ENCODE results near the gene C14orf180. TPM values are rescaled to one million over a fixed set of nuclear protein-coding genes. Genes with fewer than 3 reads are reported as not detected.

Gene C14orf180
- total and polyA plus RNA-seq, 12 donors = 0.26 to 17.8 (median 5.6) TPM

GRCh38 chr14:104581521-104581920 is 2.0 kb downstream of the C14orf180 start:
- Histone ChIP-seq H3K4me3 (no peak overlapping the region), H3K36me3 (replicated peaks in 1 of 2) (no peaks in the 10 kb centered on the region), H3K27ac (peak overlapping the region in 2 of 5 donors; percentile 41 to 84), H3K9me3 (replicated peaks in 1 of 3) (no peaks in the 10 kb centered on the region), H3K27me3 (no peaks in the 10 kb centered on the region), H3K4me1 (replicated peaks in 1 of 2) (peaks cover 0 to 14% of the 10 kb centered on the region in 2 donors)
- DNase-seq = no peak
- intact Hi-C loops (cut with DNase I) = no loop called here
- TF ChIP-seq POLR2A (IDR thresholded peaks at IDR 0.05) (no peak), CTCF (IDR thresholded peaks at IDR 0.05) (no peak)
- WGBS, 4 donors = 80 to 86% (median 80%) methylated on average over 1 to 9 of the region's 9 CpGs; no CpG with 5 or more reads in 1 of the 4 donors

GRCh38 chr14:104582005-104582404 is 2.4 kb downstream of the C14orf180 start:
- H3K4me1 ChIP-seq (replicated peaks in 1 of 2) = peaks cover 0 to 14% of the 10 kb centered on the region in 2 donors
- no peaks in the 10 kb centered on the region for H3K27me3 ChIP-seq
- DNase-seq = no peak
- no peak overlapping the region for H3K4me3 ChIP-seq
- TF ChIP-seq CTCF (IDR thresholded peaks at IDR 0.05) (no peak), POLR2A (IDR thresholded peaks at IDR 0.05) (no peak)
- intact Hi-C loops (cut with DNase I) = no loop called here
- H3K9me3 ChIP-seq (replicated peaks in 1 of 3) = no peaks in the 10 kb centered on the region
- WGBS, 4 donors = 63 to 84% (median 75%) methylated on average over 12 to 20 of the region's 20 CpGs
- H3K36me3 ChIP-seq (replicated peaks in 1 of 2) = no peaks in the 10 kb centered on the region
- H3K27ac ChIP-seq = peak overlapping the region in 3 of 5 donors; percentile 13 to 84 (median 41)

GRCh38 chr14:104582662-104583061 is 3.1 kb downstream of the C14orf180 start:
- Histone ChIP-seq H3K27ac (peak overlapping the region in 3 of 5 donors; percentile 13 to 84 (median 41)), H3K4me1 (replicated peaks in 1 of 2) (peaks cover 0 to 14% of the 10 kb centered on the region in 2 donors), H3K4me3 (no peak overlapping the region), H3K9me3 (replicated peaks in 1 of 3) (no peaks in the 10 kb centered on the region), H3K36me3 (replicated peaks in 1 of 2) (no peaks in the 10 kb centered on the region), H3K27me3 (no peaks in the 10 kb centered on the region)
- DNase-seq = peak in 6 of 7 donors; percentile 25 to 78 (median 52)
- TF ChIP-seq POLR2A (IDR thresholded peaks at IDR 0.05) (no peak), CTCF (IDR thresholded peaks at IDR 0.05) (no peak)
- 30 to 61% (median 57%) methylated on average over 4 to 12 of the region's 12 CpGs for WGBS, 4 donors
- intact Hi-C loops (cut with DNase I) = no loop called here

DNA sequence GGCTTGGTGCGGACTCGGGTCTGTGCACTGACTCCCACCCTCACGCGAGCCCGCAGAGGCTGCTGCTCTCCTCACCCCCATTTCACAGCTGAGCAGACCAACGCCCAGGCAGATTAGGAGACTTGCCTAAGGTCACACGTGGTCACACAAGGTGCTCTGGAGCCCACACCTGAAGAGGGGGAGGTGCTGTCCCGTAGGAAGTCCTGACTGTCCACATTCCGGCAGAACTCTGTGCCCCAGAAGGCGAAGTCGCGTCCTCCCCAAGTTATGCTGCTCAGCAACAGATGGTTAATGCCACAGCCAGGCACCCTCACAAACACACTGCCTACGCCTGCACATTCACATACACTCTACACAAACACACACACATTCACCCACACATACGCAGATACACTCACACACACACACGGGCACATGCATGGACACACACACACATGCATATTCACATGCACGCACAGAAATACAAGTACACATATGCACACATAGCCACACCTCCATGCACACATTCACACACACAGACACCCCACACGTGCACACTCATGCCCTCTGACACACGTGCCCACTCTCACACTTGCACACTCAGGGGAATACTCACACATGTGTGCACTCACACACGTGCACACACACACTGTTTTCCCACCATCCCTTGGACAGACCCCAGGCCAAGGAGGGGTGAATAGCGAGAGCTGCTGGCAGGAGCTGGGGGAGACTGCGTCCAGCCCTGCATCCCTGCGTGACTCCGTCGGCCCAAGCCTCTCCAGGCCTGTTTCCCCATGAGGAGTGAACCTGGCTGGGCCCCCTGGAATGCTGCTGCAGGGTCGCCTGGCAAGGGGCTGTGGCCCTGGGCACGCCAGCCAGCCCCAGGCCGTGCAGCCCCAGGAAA is 4.1 kb downstream of the C14orf180 start:
- Histone ChIP-seq H3K36me3 (replicated peaks in 1 of 2) (no peaks in the 10 kb centered on the region), H3K27ac (peak overlapping the region in 2 of 5 donors; percentile 68 to 84), H3K27me3 (no peaks in the 10 kb centered on the region), H3K4me3 (no peak overlapping the region), H3K4me1 (replicated peaks in 1 of 2) (peaks cover 0 to 14% of the 10 kb centered on the region in 2 donors), H3K9me3 (replicated peaks in 1 of 3) (no peaks in the 10 kb centered on the region)
- intact Hi-C loops (cut with DNase I) = no loop called here
- DNase-seq = no peak
- WGBS, 4 donors = 72 to 79% (median 75%) methylated on average over 21 to 27 of the region's 27 CpGs
- TF ChIP-seq POLR2A (IDR thresholded peaks at IDR 0.05) (no peak), CTCF (IDR thresholded peaks at IDR 0.05) (no peak)

All from adrenal gland (tissue), 12 donors.